Astrocyte (in vitro differentiated cells and primary cell): ENCODE measurements around the gene CDX1.

ENCODE experiments used
- CTCF ChIP-seq: IDR thresholded peaks from 2 replicates; pipeline ENCODE4 v1.5.1; 2011; ENCODE audit warnings: low read depth, mild to moderate bottlenecking, inconsistent platforms, low read length, moderate library complexity; ENCODE audit not compliant: insufficient read depth
- EZH2 ChIP-seq: IDR thresholded peaks from 2 replicates; pipeline ENCODE4 v1.6.1; 2012; ENCODE audit warnings: mild to moderate bottlenecking, low read length, inconsistent platforms; ENCODE audit not compliant: insufficient read depth

DNA sequence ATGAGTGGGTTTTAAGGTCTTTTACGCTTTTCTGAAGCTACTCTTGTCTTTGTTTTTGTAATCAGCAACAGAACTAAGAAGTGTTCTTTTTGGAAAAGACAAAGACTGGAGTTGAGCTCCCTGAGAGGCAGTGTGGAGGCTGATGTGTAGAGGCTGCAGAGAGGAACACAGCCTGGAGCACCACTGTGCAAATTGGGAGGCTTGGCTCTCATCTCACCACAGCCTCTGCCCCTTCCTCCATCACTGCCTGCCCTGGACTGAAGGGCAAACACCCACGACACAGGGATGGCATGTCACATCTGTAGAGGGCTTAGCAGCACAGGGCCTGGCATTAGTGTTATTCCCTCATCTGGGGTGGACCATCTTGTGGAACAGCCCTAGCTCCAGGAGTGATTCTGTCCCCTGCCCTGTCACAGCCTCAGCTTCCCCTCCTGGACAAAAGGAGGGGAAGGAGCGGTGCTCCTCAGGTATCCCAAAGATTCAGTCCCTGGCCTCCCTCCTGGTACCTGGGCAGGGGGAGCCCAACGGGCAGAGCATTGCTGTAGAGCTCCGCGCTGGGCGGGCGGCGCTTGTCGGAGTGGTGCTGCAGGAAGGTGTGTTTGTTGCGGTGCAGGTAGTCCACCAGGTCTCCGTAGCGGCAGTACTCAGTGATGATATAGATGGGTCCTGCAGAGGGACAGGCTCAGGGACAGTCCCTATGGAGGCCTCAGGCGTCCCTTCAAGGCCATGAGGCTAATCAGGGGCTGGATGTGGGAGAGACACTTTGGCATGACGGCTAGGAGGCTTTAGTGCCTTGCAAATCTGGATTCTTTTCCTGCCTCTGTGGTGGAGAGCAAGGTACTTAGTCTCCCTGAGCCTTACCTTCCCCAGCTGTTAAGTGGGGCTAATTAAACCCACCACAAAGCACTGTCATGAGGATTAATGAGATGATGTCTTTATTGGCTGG, 43.8 kb upstream of the CDX1 start:
- no peak for TF ChIP-seq EZH2
- TF ChIP-seq CTCF = no peak
